Superior temporal gyrus (tissue), 1 donor: ENCODE data around the gene RCCD1.
A peak's percentile ranks its signal among the peaks of the same experiment; 100 is the strongest.
"Not testable (repeated sequence)": the region's sequence is repeated elsewhere in the genome, so short reads cannot be mapped to it uniquely, and the experiment has no call there.

Source experiments
- DNase-seq: peaks from one replicate; pipeline ENCODE4 v3.0.0-alpha.2; 2016; ENCODE audit errors: extremely low spot score

The RCCD1 gene, protein sequence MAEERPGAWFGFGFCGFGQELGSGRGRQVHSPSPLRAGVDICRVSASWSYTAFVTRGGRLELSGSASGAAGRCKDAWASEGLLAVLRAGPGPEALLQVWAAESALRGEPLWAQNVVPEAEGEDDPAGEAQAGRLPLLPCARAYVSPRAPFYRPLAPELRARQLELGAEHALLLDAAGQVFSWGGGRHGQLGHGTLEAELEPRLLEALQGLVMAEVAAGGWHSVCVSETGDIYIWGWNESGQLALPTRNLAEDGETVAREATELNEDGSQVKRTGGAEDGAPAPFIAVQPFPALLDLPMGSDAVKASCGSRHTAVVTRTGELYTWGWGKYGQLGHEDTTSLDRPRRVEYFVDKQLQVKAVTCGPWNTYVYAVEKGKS

GRCh38 chr15:90954712-90955623, at the start of gene RCCD1:
TSS of gene RCCD1 (plus strand) at chr15:90954884. CDS start at chr15:90956735, 1,851 bp downstream.
- DNase-seq, result peak; percentile 97

- DNase-seq, result no peak
These were observed 49.1 kb upstream of the RCCD1 start for GRCh38 chr15:90905306-90906180.

GRCh38 chr15:90906181-90906849, 48.4 kb upstream of the RCCD1 start:
- no peak for DNase-seq

- DNase-seq, result no peak
These were observed 47.5 kb upstream of the RCCD1 start for GRCh38 chr15:90907051-90907660.

- DNase-seq, result peak; percentile 71
These were observed 46.7 kb upstream of the RCCD1 start for GRCh38 chr15:90907838-90908507.

- DNase-seq, result not testable (repeated sequence)
These were observed 45.2 kb upstream of the RCCD1 start for GRCh38 chr15:90909449-90909848.

DNA sequence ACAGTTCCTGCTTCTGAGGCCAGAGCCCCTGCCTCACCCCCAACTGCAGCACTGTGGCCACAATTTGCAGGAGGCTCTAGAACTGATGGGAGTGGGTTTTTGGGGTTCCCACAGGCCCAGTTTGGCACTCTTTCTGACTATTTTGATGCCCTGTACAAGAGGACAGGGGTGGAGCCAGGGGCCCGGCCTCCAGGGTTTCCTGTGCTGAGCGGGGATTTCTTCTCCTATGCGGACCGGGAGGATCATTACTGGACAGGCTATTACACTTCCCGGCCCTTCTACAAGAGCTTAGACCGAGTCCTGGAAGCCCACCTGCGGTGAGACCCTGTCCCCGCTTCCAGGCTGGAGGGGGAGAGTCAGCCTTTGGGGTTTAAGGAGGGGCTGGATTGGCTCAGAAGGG, 44.7 kb upstream of the RCCD1 start:
- DNase-seq, result no peak

GRCh38 chr15:90910441-90911301, 44.0 kb upstream of the RCCD1 start:
- DNase-seq, result no peak

GRCh38 chr15:90911302-90911623, 43.4 kb upstream of the RCCD1 start:
- no peak for DNase-seq

DNA sequence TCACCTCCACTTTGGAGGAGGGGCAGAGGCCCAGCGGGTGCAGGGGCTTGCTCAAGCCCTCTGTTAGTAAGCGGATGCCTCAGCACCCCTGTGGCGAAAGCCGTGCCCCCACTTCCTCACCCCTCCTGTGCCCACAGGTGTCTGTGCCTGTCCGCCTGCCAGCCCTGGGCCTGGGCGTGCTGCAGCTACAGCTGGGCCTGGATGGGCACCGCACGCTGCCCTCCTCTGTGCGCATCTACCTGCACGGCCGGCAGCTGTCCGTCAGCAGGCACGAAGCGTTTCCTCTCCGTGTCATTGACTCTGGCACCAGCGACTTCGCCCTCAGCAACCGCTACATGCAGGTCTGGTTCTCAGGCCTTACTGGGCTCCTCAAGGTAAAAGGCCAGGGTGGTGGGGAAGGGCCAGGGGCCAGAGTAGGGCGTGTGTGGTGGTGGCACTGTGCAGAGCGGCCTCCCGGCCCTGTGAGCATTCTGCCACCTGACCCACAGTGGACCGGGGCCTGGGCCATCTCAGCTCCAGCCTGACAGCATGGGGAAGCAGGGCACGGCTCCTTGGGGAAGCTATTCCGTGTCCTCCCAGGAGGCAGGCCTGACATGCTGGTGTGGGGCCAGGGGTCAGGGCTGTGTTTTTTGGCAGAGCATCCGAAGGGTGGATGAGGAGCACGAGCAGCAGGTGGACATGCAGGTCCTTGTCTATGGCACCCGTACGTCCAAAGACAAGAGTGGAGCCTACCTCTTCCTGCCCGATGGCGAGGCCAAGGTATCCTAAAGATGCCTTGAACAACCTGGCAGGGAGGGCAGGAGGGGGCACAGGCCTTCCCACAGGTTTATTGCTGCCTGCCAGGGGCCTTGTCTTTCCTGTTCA, 42.5 kb upstream of the RCCD1 start:
- DNase-seq, result no peak

- no peak for DNase-seq
These were observed 42.0 kb upstream of the RCCD1 start for GRCh38 chr15:90912770-90913075.

- no peak for DNase-seq
These were observed 41.2 kb upstream of the RCCD1 start for GRCh38 chr15:90913398-90913944.

GRCh38 chr15:90914305-90915080, 40.2 kb upstream of the RCCD1 start:
- DNase-seq, result no peak

- no peak for DNase-seq
These were observed 39.4 kb upstream of the RCCD1 start for GRCh38 chr15:90915216-90915807.

GRCh38 chr15:90915808-90916440, 38.8 kb upstream of the RCCD1 start:
- no peak for DNase-seq

DNA sequence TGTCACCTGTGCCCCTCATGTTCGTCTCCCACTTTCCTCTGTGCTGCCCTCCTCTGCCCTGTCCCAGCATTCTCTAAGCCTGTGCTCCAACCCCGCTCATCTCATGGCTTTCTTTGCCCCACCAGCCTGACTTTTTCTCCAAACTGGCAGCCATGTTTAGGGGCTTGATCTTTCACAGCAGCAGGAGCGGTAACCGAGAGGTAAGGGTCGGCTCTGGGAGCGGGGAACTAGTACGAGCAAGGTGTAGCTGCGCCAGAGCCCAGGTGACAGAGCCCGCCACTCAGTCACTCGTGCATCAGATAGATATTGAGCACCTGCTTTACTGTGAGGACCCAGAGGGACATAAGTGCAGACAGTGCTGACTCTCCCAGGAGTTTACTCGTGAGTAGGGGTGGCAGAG, 38.2 kb upstream of the RCCD1 start:
- DNase-seq, result no peak

DNA sequence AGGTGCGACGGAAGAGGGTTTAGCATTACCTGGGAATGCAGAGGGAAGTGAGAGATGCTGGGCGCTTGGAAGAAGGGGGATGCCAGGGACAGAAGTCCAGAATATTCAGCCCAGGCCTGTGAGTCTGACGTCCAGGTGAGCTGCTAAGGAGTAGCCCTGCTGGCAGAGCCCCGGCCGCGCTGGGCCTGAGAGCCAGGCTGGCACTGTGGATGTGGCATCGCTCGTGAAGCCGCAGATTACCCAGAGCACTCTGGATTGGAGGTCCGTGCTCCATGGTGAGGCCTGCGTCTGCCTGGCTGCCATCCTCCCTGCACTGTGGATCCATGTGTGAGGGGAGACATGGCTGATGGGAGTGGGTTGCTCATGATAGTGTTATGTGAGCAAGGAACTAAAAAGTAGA, 37.1 kb upstream of the RCCD1 start:
- DNase-seq, result no peak
